Measurements from ENCODE around the gene THSD7A.

Gene THSD7A

GRCh38 chr7:11623093-11623678, 208.8 kb downstream of the THSD7A start:
- DNase-seq = no peak

- no peak for DNase-seq
Observed at GRCh38 chr7:11620406-11621253, 211.4 kb downstream of the THSD7A start.

GRCh38 chr7:11616466-11616865, 215.5 kb downstream of the THSD7A start:
- DNase-seq = no peak

GRCh38 chr7:11615174-11615573, 216.8 kb downstream of the THSD7A start:
- no peak for DNase-seq

- no peak for DNase-seq
Observed at GRCh38 chr7:11613292-11613930, 218.6 kb downstream of the THSD7A start.

- no peak for DNase-seq
Observed at GRCh38 chr7:11612737-11613136, 219.3 kb downstream of the THSD7A start.

GRCh38 chr7:11609096-11609670, 222.8 kb downstream of the THSD7A start:
- DNase-seq = no peak

GRCh38 chr7:11607686-11608085, 224.3 kb downstream of the THSD7A start:
- DNase-seq = peak; percentile 61

GRCh38 chr7:11605749-11606148, 226.2 kb downstream of the THSD7A start:
- no peak for DNase-seq

- DNase-seq = no peak
Observed at GRCh38 chr7:11604505-11604904, 227.5 kb downstream of the THSD7A start.

- DNase-seq = no peak
Observed at GRCh38 chr7:11601761-11602160, 230.2 kb downstream of the THSD7A start.

GRCh38 chr7:11593322-11593721, 238.7 kb downstream of the THSD7A start:
- no peak for DNase-seq

- DNase-seq = peak; percentile 7
Observed at GRCh38 chr7:11592699-11593098, 239.3 kb downstream of the THSD7A start.

GRCh38 chr7:11591943-11592342, 240.1 kb downstream of the THSD7A start:
- DNase-seq = no peak

- no peak for DNase-seq
Observed at GRCh38 chr7:11591055-11591633, 240.9 kb downstream of the THSD7A start.

GRCh38 chr7:11589251-11589650, 242.7 kb downstream of the THSD7A start:
- DNase-seq = no peak

- DNase-seq = no peak
Observed at GRCh38 chr7:11587814-11588213, 244.2 kb downstream of the THSD7A start.

- no peak for DNase-seq
Observed at GRCh38 chr7:11587048-11587447, 244.9 kb downstream of the THSD7A start.

GRCh38 chr7:11584406-11585031, 247.5 kb downstream of the THSD7A start:
- DNase-seq = no peak

- no peak for DNase-seq
Observed at GRCh38 chr7:11579141-11579540, 252.9 kb downstream of the THSD7A start.

- no peak for DNase-seq
Observed at GRCh38 chr7:11576310-11576709, 255.7 kb downstream of the THSD7A start.

- DNase-seq = no peak
Observed at GRCh38 chr7:11573128-11573750, 258.8 kb downstream of the THSD7A start.

Measured in NCI-H774 (cell line).